RWPE1 (cell line): ENCODE measurements around the gene EPB41L4A.

Experiments used
- CTCF ChIA-PET: fragments of 350-600 bp; sonication (Branson Sonifier 250); formaldehyde crosslinking; extraction: SDS; loops from one replicate; lab custom pipeline; 2021; lab: Yijun Ruan, JAX
- POLR2A ChIA-PET: fragments of 400-600 bp; formaldehyde crosslinking; extraction: SDS; loops from one replicate; lab custom pipeline; 2020; ENCODE audit warnings: antibody characterized with exemption; ENCODE audit not compliant: low non-redundant PET; lab: Yijun Ruan, JAX
- DNase-seq: peaks from one replicate; pipeline ENCODE4 v3.0.0; 2012; ENCODE audit warnings: low spot score
- H3K27ac ChIP-seq: fragments of 450-650 bp; 2 replicates; pipeline ENCODE4 v1.5.1; 2017
- CTCF ChIP-seq: fragments of 450-650 bp; conservative IDR thresholded peaks from 2 replicates; pipeline ENCODE4 v1.5.1; 2017; ENCODE audit warnings: low read depth, mild to moderate bottlenecking

The EPB41L4A gene

GRCh38 chr5:112146323-112147226 lies 272.5 kb downstream of the EPB41L4A start:
- POLR2A ChIA-PET, result no interaction called here
- peak; percentile 95 for TF ChIP-seq CTCF
- CTCF ChIA-PET, result interaction anchor here (0.7 to 4.3 kb wide), 9 partner anchors 13 to 685 kb away, joined by 3 to 27 read pairs (median 4); partner anchors contain the start of gene NREP
- no peak overlapping the region for H3K27ac ChIP-seq
- peak; percentile 77 for DNase-seq

- POLR2A ChIA-PET, result no interaction called here
- no peak for TF ChIP-seq CTCF
- CTCF ChIA-PET, result interaction anchor here (0.9 to 4.3 kb wide), 2 partner anchors 593 to 612 kb away, joined by 3 to 27 read pairs; no protein-coding TSS in a partner anchor
- H3K27ac ChIP-seq, result no peak overlapping the region
- no peak for DNase-seq
These were observed 275.4 kb downstream of the EPB41L4A start for GRCh38 chr5:112143690-112144089.

GRCh38 chr5:112142769-112143270 lies 276.3 kb downstream of the EPB41L4A start:
- H3K27ac ChIP-seq, result no peak overlapping the region
- POLR2A ChIA-PET, result no interaction called here
- DNase-seq, result peak; percentile 52
- CTCF ChIA-PET, result interaction anchor here (0.9 to 1.0 kb wide), 2 partner anchors 611 kb away, joined by 3 read pairs; no protein-coding TSS in a partner anchor
- TF ChIP-seq CTCF, result no peak

- TF ChIP-seq CTCF, result no peak
- POLR2A ChIA-PET, result no interaction called here
- no peak for DNase-seq
- no peak overlapping the region for H3K27ac ChIP-seq
- CTCF ChIA-PET, result interaction anchor here (0.6 to 1.0 kb wide), 3 partner anchors 102 to 610 kb away, joined by 3 to 4 read pairs (median 4); no protein-coding TSS in a partner anchor
These were observed 277.5 kb downstream of the EPB41L4A start for GRCh38 chr5:112141582-112141981.

- no peak for TF ChIP-seq CTCF
- no peak overlapping the region for H3K27ac ChIP-seq
- DNase-seq, result no peak
- POLR2A ChIA-PET, result no interaction called here
- CTCF ChIA-PET, result no interaction called here
These were observed 280.6 kb downstream of the EPB41L4A start for GRCh38 chr5:112138526-112138925.

- no peak overlapping the region for H3K27ac ChIP-seq
- POLR2A ChIA-PET, result no interaction called here
- no peak for DNase-seq
- CTCF ChIA-PET, result interaction anchor here (0.6 kb wide), 2 partner anchors 107 to 243 kb away, joined by 3 to 5 read pairs; no protein-coding TSS in a partner anchor
- TF ChIP-seq CTCF, result no peak
These were observed 282.3 kb downstream of the EPB41L4A start for GRCh38 chr5:112136773-112137172.
